ENCODE results near the gene OR10D3.

DNA sequence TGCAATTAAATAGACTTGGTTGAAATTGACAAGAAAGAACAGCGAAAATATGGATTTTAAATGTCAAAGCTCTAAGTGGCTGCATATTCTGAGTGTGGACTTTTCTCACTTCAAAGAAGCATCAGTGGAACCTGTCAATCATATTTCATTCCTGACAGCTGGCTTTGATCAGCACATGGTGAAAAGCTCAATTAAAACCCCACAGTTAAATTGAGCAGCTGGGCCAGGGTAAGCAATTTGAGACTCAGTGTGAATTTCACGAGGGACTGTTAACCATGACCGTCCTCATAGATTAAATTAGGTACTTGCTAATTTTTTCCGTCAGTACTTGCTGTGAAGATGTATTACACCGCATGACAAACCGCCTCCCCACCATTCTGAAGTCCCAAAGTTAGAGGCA, 11.0 kb upstream of the OR10D3 start:
- TF ChIP-seq, protein P1, sequence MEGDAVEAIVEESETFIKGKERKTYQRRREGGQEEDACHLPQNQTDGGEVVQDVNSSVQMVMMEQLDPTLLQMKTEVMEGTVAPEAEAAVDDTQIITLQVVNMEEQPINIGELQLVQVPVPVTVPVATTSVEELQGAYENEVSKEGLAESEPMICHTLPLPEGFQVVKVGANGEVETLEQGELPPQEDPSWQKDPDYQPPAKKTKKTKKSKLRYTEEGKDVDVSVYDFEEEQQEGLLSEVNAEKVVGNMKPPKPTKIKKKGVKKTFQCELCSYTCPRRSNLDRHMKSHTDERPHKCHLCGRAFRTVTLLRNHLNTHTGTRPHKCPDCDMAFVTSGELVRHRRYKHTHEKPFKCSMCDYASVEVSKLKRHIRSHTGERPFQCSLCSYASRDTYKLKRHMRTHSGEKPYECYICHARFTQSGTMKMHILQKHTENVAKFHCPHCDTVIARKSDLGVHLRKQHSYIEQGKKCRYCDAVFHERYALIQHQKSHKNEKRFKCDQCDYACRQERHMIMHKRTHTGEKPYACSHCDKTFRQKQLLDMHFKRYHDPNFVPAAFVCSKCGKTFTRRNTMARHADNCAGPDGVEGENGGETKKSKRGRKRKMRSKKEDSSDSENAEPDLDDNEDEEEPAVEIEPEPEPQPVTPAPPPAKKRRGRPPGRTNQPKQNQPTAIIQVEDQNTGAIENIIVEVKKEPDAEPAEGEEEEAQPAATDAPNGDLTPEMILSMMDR (IDR thresholded peaks at IDR 0.05; ENCODE audit: borderline replicate concordance, extremely low read depth, low read length, poor library complexity, severe bottlenecking) = no peak
- no peak for TF ChIP-seq EZH2 (IDR thresholded peaks at IDR 0.05; ENCODE audit: borderline replicate concordance, low read depth, low read length, severe bottlenecking)

Measured in DND-41 (cell line).